MCF 10A (cell line): ENCODE results near the gene CACNA2D3. TPM values are rescaled to one million over a fixed set of nuclear protein-coding genes. Genes with fewer than 3 reads are reported as not detected.

Source experiments
- BruUV-seq: library from RNA; stranded (reverse); fragments of 400-500 nt; replicated peaks from 2 replicates; lab custom pipeline; 2021; lab: Mats Ljungman, UMichigan
- CTCF ChIA-PET: fragments of 300-600 bp; sonication (Branson Sonifier 250); formaldehyde crosslinking; extraction: SDS; loops from one replicate; lab custom pipeline; 2021; ENCODE audit warnings: antibody characterized with exemption, inconsistent platforms; lab: Yijun Ruan, JAX
- POLR2A ChIA-PET: fragments of 300-600, 350-650 bp; sonication (Branson Sonifier 250); formaldehyde crosslinking; extraction: SDS; loops from one replicate; lab custom pipeline; 2020; ENCODE audit warnings: antibody characterized with exemption, inconsistent platforms; lab: Yijun Ruan, JAX
- DNase-seq: peaks from one replicate; pipeline ENCODE4 v3.0.0-alpha.2; 2018; ENCODE audit not compliant: unreplicated experiment
- H3K27ac Mint-ChIP-seq: one replicate; pipeline ENCODE4 v1.8.0; 2022; ENCODE audit warnings: mild to moderate bottlenecking, low read depth, mixed read lengths; ENCODE audit not compliant: unreplicated experiment
- H3K27me3 Mint-ChIP-seq: one replicate; pipeline ENCODE4 v1.8.0; 2022; ENCODE audit warnings: mixed read lengths; ENCODE audit not compliant: insufficient read depth, unreplicated experiment
- H3K36me3 Mint-ChIP-seq: one replicate; pipeline ENCODE4 v1.8.0; 2022; ENCODE audit warnings: mild to moderate bottlenecking, moderate library complexity, mixed read lengths; ENCODE audit not compliant: insufficient read depth, unreplicated experiment
- H3K4me1 Mint-ChIP-seq: one replicate; pipeline ENCODE4 v1.8.0; 2022; ENCODE audit warnings: mixed read lengths; ENCODE audit not compliant: insufficient read depth, unreplicated experiment
- H3K4me3 Mint-ChIP-seq: one replicate; pipeline ENCODE4 v1.8.0; 2022; ENCODE audit warnings: mild to moderate bottlenecking, moderate library complexity, mixed read lengths; ENCODE audit not compliant: unreplicated experiment
- H3K9me3 Mint-ChIP-seq: one replicate; pipeline ENCODE4 v1.8.0; 2022; ENCODE audit warnings: mixed read lengths; ENCODE audit not compliant: unreplicated experiment
- intact Hi-C: fragments of 100-400 bp; cut with micrococcal nuclease; formaldehyde crosslinking; loops from 2 replicates; pipeline ENCODE4 v1.14.1; 2022
- total RNA-seq: library from RNA; stranded (reverse); gene quantifications from 2 replicates; pipeline ENCODE4 v1.2.3, GENCODE V29; 2022
- TF ChIP-seq, protein P1 (sequence below): fragments of 200-600 bp; IDR thresholded peaks from one replicate; pipeline ENCODE4 v1.8.0; 2022; ENCODE audit warnings: antibody characterized with exemption, mild to moderate bottlenecking; ENCODE audit not compliant: unreplicated experiment

The CACNA2D3 gene
- total RNA-seq, 1 experiment from 2014 or later = 2.3 TPM

DNA sequence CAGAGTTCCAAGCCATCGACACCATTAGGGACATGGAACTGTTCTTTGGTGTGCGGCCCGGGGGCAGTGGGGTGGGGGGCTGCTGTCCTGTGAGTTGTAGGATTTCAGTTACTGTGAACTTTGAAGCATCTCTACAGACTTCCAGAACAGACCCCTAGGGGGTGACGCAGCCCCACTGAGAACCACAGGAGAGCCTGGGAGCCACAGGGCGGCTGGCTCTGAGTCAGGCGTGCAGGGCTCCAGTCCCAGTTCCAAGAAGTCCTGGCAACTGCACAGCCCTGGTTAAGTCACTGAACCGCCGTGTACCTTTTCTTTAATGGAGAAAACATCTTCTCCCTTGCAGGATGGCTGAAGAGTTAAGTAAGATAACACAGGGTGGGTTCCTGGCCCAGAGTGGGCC lies 829.1 kb downstream of the CACNA2D3 start:
- H3K27ac Mint-ChIP-seq = no peak overlapping the region
- ChIA-PET CTCF (interaction anchor here (0.5 to 1.2 kb wide), 3 partner anchors 216 to 1350 kb away, joined by 3 to 5 read pairs (median 3); no protein-coding TSS in a partner anchor), POLR2A (no interaction called here)
- DNase-seq = peak; percentile 78
- no TSS peak for BruUV-seq
- TF ChIP-seq, protein P1, sequence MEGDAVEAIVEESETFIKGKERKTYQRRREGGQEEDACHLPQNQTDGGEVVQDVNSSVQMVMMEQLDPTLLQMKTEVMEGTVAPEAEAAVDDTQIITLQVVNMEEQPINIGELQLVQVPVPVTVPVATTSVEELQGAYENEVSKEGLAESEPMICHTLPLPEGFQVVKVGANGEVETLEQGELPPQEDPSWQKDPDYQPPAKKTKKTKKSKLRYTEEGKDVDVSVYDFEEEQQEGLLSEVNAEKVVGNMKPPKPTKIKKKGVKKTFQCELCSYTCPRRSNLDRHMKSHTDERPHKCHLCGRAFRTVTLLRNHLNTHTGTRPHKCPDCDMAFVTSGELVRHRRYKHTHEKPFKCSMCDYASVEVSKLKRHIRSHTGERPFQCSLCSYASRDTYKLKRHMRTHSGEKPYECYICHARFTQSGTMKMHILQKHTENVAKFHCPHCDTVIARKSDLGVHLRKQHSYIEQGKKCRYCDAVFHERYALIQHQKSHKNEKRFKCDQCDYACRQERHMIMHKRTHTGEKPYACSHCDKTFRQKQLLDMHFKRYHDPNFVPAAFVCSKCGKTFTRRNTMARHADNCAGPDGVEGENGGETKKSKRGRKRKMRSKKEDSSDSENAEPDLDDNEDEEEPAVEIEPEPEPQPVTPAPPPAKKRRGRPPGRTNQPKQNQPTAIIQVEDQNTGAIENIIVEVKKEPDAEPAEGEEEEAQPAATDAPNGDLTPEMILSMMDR = peak; percentile 50
- H3K9me3 Mint-ChIP-seq = no peaks in the 10 kb centered on the region
- no peak overlapping the region for H3K4me3 Mint-ChIP-seq
- H3K27me3 Mint-ChIP-seq = no peaks in the 10 kb centered on the region
- intact Hi-C loops = loop anchor here (1.0 to 5.0 kb wide), 8 partner anchors 46 to 946 kb away; partner anchors contain the start of gene WNT5A
- peaks cover 12% of the 10 kb centered on the region for H3K36me3 Mint-ChIP-seq
- peaks cover 20% of the 10 kb centered on the region for H3K4me1 Mint-ChIP-seq

GRCh38 chr3:54954022-54954421 lies 831.7 kb downstream of the CACNA2D3 start:
- ChIA-PET CTCF (no interaction called here), POLR2A (no interaction called here)
- TF ChIP-seq, protein P1 = no peak
- DNase-seq = peak; percentile 47
- intact Hi-C loops = loop anchor here (5.0 kb wide), 5 partner anchors 43 to 943 kb away; no protein-coding TSS in a partner anchor
- Mint-ChIP-seq H3K4me3 (no peak overlapping the region), H3K4me1 (peaks cover 24% of the 10 kb centered on the region), H3K27me3 (no peaks in the 10 kb centered on the region), H3K36me3 (peaks cover 12% of the 10 kb centered on the region), H3K27ac (no peak overlapping the region), H3K9me3 (no peaks in the 10 kb centered on the region)
- BruUV-seq = no TSS peak

DNA sequence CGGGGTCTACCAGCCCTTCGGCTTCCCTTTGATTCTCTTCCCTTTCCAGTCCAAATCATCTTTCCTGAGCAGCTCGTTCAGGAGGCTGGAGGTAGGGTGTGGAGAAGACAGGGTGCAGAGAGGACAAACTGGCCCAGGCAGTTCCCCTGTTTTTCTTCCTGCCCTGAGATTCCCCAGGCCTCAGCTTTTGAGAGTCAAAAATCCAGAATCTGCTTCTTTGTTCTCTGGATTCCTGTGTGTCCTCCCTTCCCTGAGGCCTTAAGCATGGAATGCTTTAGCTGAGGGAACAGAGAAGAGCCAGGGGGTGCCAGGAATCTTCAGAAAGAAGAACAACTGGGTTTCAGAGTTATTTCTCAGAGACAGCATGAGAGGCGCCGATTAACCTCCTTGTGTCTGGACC lies 832.2 kb downstream of the CACNA2D3 start:
- Mint-ChIP-seq H3K9me3 (no peaks in the 10 kb centered on the region), H3K36me3 (peaks cover 12% of the 10 kb centered on the region), H3K27me3 (no peaks in the 10 kb centered on the region), H3K4me3 (no peak overlapping the region), H3K27ac (no peak overlapping the region), H3K4me1 (peaks cover 24% of the 10 kb centered on the region)
- TF ChIP-seq, protein P1 = no peak
- DNase-seq = no peak
- intact Hi-C loops = loop anchor here (5.0 kb wide), 5 partner anchors 43 to 943 kb away; no protein-coding TSS in a partner anchor
- no TSS peak for BruUV-seq
- POLR2A ChIA-PET = no interaction called here
- CTCF ChIA-PET = interaction anchor here (0.7 to 1.5 kb wide), 3 partner anchors 38 to 526 kb away, joined by 3 to 5 read pairs (median 4); no protein-coding TSS in a partner anchor

DNA sequence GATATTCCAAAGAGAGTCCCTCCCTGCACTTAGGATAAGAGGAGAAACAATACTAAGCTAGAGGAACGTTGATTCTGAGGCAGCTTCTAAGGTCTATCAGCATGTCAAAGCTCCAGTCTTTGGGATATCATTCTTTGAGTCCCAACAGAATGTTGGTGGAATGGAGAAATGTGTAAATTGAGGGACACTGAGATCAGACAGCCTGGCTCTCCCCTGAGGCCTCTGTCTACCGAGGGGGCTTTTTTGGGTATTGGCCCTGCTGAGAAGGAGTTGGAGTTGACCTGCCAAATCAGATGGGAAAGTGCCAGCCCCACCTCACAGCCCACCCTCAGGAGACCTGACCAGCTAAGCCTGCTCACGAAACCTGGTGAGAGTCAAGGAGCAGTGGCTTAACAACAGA lies 833.1 kb downstream of the CACNA2D3 start:
- Mint-ChIP-seq H3K4me1 (peaks cover 16% of the 10 kb centered on the region), H3K9me3 (no peaks in the 10 kb centered on the region), H3K36me3 (peaks cover 5% of the 10 kb centered on the region), H3K27me3 (no peaks in the 10 kb centered on the region), H3K4me3 (no peak overlapping the region), H3K27ac (no peak overlapping the region)
- TF ChIP-seq, protein P1 = no peak
- BruUV-seq = no TSS peak
- intact Hi-C loops = no loop called here
- DNase-seq = no peak
- CTCF ChIA-PET = interaction anchor here (0.6 to 1.5 kb wide), 3 partner anchors 18 to 63 kb away, joined by 3 to 5 read pairs (median 4); no protein-coding TSS in a partner anchor
- POLR2A ChIA-PET = no interaction called here
